Mesothelial cell of epicardium (in vitro differentiated cells): ENCODE data around the gene PAFAH1B1. TPM values are rescaled to one million over a fixed set of nuclear protein-coding genes. Genes with fewer than 3 reads are reported as not detected.
"Not testable (repeated sequence)": the region's sequence is repeated elsewhere in the genome, so short reads cannot be mapped to it uniquely, and the experiment has no call there.

Experiments
- DNase-seq, 2 experiments: peaks; one replicate each; pipeline ENCODE4 v3.0.0; 2021; ENCODE audit warnings: low spot score in 2 of 2; ENCODE audit not compliant: unreplicated experiment in 2 of 2
- H3K27ac Mint-ChIP-seq: 2 replicates; pipeline ENCODE4 v1.8.0; 2021; ENCODE audit warnings: mixed read lengths
- H3K27me3 Mint-ChIP-seq: 2 replicates; pipeline ENCODE4 v1.8.0; 2021; ENCODE audit warnings: low read depth, mixed read lengths
- H3K36me3 Mint-ChIP-seq: 2 replicates; pipeline ENCODE4 v1.8.0; 2021; ENCODE audit warnings: mixed read lengths
- H3K4me1 Mint-ChIP-seq: 2 replicates; pipeline ENCODE4 v1.8.0; 2021; ENCODE audit warnings: mixed read lengths
- H3K4me3 Mint-ChIP-seq: 2 replicates; pipeline ENCODE4 v1.8.0; 2021; ENCODE audit warnings: mild to moderate bottlenecking, moderate library complexity, mixed read lengths
- H3K9me3 Mint-ChIP-seq: 2 replicates; pipeline ENCODE4 v1.8.0; 2021; ENCODE audit warnings: mixed read lengths
- total RNA-seq: library from RNA; stranded (reverse); gene quantifications from 3 replicates; pipeline ENCODE4 v1.2.1, GENCODE V29; 2021
- TF ChIP-seq, protein P1 (sequence below): fragments of 200-600 bp; sonication (generic); IDR thresholded peaks from one replicate; pipeline ENCODE4 v1.5.0; 2021; ENCODE audit warnings: antibody characterized with exemption; ENCODE audit not compliant: unreplicated experiment

Gene PAFAH1B1
- total RNA-seq, 1 donor from 2014 or later: 144 TPM

- DNase-seq: peak in 1 of 2 experiments; percentile 36
- Mint-ChIP-seq H3K27ac (no peak overlapping the region), H3K4me1 (no peaks in the 10 kb centered on the region), H3K9me3 (no peaks in the 10 kb centered on the region), H3K27me3 (no peaks in the 10 kb centered on the region), H3K4me3 (no peak overlapping the region), H3K36me3 (peaks cover 6% of the 10 kb centered on the region)
- TF ChIP-seq, protein P1, sequence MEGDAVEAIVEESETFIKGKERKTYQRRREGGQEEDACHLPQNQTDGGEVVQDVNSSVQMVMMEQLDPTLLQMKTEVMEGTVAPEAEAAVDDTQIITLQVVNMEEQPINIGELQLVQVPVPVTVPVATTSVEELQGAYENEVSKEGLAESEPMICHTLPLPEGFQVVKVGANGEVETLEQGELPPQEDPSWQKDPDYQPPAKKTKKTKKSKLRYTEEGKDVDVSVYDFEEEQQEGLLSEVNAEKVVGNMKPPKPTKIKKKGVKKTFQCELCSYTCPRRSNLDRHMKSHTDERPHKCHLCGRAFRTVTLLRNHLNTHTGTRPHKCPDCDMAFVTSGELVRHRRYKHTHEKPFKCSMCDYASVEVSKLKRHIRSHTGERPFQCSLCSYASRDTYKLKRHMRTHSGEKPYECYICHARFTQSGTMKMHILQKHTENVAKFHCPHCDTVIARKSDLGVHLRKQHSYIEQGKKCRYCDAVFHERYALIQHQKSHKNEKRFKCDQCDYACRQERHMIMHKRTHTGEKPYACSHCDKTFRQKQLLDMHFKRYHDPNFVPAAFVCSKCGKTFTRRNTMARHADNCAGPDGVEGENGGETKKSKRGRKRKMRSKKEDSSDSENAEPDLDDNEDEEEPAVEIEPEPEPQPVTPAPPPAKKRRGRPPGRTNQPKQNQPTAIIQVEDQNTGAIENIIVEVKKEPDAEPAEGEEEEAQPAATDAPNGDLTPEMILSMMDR: no peak
Observed at GRCh38 chr17:2695243-2695960, 101.9 kb downstream of the PAFAH1B1 start.

GRCh38 chr17:2695961-2696760, 102.7 kb downstream of the PAFAH1B1 start:
- H3K9me3 Mint-ChIP-seq: no peaks in the 10 kb centered on the region
- peaks cover 6% of the 10 kb centered on the region for H3K36me3 Mint-ChIP-seq
- no peaks in the 10 kb centered on the region for H3K27me3 Mint-ChIP-seq
- TF ChIP-seq, protein P1: no peak
- DNase-seq: peak in 1 of 2 experiments; percentile 31
- no peak overlapping the region for H3K27ac Mint-ChIP-seq
- H3K4me1 Mint-ChIP-seq: no peaks in the 10 kb centered on the region
- no peak overlapping the region for H3K4me3 Mint-ChIP-seq

DNA sequence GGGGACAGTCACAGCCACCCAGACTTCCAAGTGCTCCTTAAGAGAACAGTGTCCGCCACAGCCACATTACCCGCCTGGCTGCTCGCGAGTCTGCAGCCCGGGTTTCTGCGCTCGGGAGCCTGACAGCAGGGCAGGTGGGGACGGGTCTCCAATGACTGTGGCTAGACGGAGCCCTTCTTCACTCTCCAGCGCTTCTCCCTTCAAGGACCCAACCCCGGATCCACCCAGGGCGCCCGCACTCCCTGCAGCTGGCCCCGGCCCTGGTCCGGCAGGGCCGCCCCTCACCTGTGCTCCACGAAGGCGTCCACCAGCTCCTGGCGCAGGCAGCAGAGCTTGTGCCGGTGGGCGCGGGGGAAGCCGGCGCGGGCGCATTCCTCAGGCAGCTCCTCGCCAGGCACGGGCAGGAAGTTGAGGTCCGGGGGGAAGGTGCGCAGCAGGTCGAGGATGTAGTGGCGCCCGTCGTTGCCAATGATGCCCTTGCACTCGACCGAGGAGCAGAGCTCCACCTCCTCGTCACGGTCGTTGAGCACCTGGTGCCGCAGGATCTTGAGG, 104.2 kb downstream of the PAFAH1B1 start:
- Mint-ChIP-seq H3K4me3 (no peak overlapping the region), H3K27ac (no peak overlapping the region), H3K27me3 (no peaks in the 10 kb centered on the region), H3K4me1 (no peaks in the 10 kb centered on the region), H3K36me3 (peaks cover 6% of the 10 kb centered on the region), H3K9me3 (no peaks in the 10 kb centered on the region)
- no peak for DNase-seq
- TF ChIP-seq, protein P1: no peak

DNA sequence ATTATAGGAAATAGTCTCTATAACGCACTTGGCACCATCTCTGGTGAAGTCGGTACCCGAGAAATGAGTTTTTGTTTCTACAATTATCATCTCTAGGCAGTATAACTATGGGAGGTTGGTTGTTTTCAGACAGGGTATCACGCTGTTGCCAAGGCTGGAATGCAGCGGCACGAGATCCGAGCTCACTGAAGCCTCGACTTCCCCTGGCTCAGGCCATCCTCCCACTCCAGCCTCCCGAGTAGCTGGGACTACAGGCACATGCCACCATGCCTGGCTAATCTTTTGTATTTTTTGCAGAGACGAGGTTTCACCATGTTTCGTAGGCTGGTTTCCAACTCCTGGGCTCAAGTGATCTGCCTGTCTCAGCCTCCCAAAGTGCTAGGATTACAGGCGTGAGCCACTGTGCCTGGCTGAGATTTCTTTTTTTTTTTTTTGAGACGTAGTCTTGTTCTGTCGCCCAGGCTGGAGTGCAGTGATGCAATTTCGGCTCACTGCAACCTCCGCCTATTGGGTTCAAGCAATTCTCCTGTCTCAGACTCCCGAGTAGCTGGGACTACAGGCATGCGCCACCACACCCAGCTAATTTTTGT, 105.9 kb downstream of the PAFAH1B1 start:
- not testable (repeated sequence) for DNase-seq, H3K4me3 Mint-ChIP-seq, H3K9me3 Mint-ChIP-seq, H3K36me3 Mint-ChIP-seq, H3K27ac Mint-ChIP-seq, H3K4me1 Mint-ChIP-seq, H3K27me3 Mint-ChIP-seq

DNA sequence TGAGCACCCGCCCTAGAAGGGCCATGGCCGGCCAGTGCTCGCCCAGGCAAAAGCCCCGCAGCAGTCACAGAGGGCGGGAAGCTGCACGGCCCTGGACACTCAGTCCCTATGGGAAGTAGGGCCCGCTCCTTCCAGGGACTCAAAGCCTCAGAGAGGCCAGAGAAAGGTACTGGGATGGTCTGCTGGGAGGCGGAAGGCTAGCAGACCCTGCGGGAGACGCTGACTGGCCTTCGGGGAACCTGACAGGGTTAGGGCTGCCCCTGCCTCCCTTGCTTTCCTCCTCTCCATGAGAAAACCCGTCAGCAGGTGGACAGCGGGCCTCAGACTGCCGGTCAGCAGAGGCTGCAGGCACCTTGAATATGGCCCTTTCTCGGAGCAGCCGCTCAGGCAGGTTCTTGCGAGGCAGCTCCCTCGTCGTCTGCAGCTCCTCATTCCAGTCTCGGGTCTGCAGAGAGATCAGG, 106.6 kb downstream of the PAFAH1B1 start:
- Mint-ChIP-seq H3K4me1 (no peaks in the 10 kb centered on the region), H3K36me3 (no peaks in the 10 kb centered on the region), H3K27ac (no peak overlapping the region), H3K4me3 (no peak overlapping the region), H3K9me3 (no peaks in the 10 kb centered on the region), H3K27me3 (no peaks in the 10 kb centered on the region)
- TF ChIP-seq, protein P1: no peak
- DNase-seq: no peak
